HG03135 (cell line): ENCODE results near the gene CFL2.

Source experiments
- ATAC-seq: cut with Tn5 transposase; IDR thresholded peaks from one replicate; pipeline ENCODE4 v1.9.1; 2021; ENCODE audit warnings: mild to moderate bottlenecking, moderate library complexity; ENCODE audit not compliant: unreplicated experiment

Gene CFL2

GRCh38 chr14:34676516-34677211 is 37.7 kb downstream of the CFL2 start:
- ATAC-seq = no peak

GRCh38 chr14:34673702-34674101 is 40.7 kb downstream of the CFL2 start:
- no peak for ATAC-seq

GRCh38 chr14:34671716-34672115 is 42.7 kb downstream of the CFL2 start:
- ATAC-seq = no peak

GRCh38 chr14:34668111-34668510 is 46.3 kb downstream of the CFL2 start:
- ATAC-seq = no peak

- no peak for ATAC-seq
Measured at GRCh38 chr14:34667007-34667406, 47.4 kb downstream of the CFL2 start.

- ATAC-seq = no peak
Measured at GRCh38 chr14:34665785-34666435, 48.5 kb downstream of the CFL2 start.

- no peak for ATAC-seq
Measured at GRCh38 chr14:34662561-34663088, 51.8 kb downstream of the CFL2 start.

- ATAC-seq = no peak
Measured at GRCh38 chr14:34660796-34661195, 53.6 kb downstream of the CFL2 start.
